Colon (tissue), 2 donors: ENCODE data around the gene COL6A3.

Source experiments
- FAIRE-seq: peaks from 2 replicates; lab custom pipeline; 2012; peaks lifted over from hg19 to GRCh38; lab: Jason Lieb, UNC
- donor health status: control.
- donor health status: control.

The COL6A3 gene

DNA sequence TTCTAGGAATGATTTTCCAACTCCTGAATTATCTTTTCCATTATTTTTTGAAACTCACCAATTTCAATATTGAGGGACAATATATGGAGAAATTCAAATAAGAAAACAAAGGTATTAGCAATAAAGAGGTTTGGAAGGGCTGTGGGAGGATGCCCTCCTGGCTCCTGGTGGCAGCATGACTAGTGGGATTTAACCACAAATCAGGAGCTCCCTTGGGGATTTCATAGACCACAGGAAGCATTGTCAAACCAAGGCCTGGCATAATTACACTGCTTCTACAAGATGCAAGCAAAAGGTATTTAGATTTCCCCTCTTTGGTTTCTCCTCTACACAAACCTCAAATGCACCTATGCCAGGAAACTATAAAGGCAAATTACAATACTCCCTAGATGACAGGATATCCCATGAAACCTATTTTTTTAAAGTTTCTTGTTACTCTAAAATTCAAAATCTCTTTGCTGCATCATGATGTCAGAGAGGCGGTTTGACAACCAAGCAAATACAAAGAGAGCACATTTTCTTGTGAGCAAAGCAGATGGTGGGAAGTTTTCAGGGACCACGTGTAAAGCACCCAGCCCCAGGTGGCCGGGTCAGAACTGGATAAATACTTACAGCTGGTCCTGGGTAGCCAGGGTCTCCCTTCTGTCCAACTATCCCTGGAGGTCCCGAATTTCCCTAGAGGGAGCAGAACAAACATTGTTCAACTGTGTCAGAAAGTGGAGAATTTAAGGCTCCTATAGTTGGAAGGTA, 67.9 kb downstream of the COL6A3 start:
- FAIRE-seq = no peak

DNA sequence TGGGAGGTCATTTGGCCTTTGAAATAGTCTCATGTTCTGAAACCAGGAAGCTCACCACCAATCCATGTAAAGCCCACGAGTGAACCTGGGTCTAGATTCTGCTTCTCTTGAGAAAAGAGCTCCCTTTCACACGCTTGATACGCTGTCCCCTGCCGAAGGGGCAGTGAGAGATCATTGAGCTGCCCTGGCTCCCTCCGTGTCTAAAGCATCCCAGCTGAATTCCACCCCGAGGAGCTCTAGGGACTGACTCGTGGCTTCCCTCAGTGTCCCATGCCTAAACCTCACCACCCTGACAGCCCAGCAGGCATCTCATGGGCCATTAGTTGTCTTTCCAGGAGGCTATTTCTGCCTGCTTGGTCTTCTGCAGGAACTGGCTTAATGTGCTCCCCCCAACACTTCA, 68.6 kb downstream of the COL6A3 start:
- FAIRE-seq = no peak

DNA sequence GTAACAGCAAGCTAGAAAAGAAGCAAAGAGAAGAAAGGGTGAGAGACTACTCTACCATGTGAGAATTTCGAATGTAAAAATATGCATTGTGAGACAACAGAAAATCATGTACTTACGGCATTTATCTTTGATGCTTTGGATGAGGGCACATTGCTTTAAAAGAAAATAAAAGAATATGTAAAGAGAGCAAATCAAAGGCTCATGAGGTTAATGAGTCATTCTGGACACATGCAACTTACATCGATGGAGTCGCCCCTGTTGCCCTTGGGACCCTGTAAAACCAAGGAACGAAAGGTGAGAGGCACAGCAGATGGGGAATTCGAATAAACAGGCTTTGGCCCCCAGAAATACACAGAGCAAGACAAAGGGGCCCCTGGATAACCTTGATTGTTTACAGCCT, 69.0 kb downstream of the COL6A3 start:
- no peak for FAIRE-seq

DNA sequence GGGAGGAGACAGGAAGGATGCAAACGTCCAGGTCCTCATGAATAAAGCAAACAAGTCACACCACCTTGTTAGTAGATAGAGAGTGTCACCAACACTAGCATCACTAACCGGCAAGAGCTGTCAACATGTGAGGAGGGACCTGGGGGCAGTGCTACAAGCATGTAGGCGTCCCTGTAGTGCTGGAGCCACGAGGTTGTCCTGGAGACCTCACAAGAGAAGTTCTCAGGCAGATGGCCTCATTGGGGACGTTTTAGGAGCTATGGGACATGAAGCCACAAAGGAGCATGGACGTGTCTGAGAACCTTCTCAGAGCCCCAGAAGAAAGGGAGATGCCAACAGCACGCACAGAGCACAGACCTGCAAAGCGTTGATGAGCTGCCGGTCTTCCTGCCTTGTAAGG, 70.0 kb downstream of the COL6A3 start:
- no peak for FAIRE-seq

DNA sequence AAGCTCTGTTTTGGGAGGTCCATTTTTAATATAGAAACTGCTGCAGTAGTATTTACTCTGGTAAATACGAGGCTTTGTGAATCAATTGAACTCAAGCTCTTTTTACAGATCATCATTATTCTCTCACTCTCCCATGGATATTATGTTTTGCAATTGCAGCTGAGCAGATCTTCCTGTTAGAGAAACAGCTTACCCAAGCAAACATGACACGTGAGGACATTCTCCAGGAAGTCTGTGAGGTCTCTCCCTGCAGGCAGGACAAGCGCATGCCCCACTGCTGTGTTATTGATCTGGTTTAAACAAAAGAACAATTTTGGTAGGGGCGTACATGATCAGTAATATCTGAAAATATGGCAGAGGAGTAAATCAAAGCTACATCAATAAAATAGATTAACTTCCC, 72.1 kb downstream of the COL6A3 start:
- FAIRE-seq = no peak

DNA sequence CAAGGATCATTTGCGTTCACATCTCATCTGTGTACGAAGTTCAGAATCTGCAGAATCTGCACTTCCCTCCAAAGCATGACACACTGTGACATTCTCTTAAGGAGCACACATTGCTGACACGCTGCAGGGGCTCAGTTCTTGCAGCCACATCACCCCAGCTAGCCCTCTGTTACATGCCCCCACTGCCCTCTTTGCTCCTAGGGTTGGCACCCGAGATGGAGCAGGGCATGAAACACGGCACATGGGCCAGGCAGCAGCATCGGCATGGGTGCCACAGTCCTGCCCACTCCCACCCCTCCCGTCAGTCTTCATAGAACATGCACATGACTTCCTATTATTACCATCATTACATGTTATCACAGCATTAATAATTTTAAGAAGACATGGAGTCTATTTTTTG, 76.4 kb downstream of the COL6A3 start:
- FAIRE-seq = no peak

DNA sequence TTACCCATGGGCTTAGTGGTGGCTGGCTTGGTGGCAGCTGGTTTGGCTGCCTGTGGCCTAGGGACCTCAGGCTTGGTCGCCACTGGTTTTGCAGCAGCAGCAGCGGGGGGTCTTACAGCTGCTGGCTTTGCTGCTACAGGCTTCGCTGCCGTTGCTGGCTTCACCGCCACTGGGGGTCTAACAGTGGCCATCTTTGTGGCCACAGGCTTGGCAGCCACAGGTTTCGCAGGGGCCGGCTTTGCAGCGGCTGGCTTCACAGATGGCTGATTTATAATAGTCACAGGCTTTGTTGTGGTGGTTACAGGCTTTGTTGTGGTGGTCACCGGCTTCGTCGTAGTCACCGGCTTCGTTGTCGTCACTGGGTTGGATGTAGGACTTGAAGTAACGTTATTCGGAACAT, 77.8 kb downstream of the COL6A3 start:
- FAIRE-seq = no peak

DNA sequence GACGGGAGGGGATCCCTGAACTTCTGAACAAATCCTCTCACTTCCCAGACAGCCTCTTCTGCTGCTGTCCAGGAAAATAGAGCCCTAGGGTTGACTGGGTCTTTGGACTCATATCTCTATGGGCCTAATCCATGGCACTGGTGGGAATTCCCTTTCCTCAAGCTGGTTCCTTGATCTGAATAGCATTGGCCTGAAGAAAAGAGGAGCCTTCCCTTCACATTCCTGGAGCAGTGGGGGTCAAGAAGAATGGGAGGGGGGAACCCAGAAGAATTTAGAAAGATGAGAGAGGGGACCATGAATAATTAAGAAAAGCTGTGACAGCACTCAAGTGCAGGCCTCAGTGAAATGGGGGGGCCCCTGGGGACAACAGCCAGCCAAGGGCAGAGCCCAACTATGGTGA, 80.2 kb downstream of the COL6A3 start:
- no peak for FAIRE-seq

DNA sequence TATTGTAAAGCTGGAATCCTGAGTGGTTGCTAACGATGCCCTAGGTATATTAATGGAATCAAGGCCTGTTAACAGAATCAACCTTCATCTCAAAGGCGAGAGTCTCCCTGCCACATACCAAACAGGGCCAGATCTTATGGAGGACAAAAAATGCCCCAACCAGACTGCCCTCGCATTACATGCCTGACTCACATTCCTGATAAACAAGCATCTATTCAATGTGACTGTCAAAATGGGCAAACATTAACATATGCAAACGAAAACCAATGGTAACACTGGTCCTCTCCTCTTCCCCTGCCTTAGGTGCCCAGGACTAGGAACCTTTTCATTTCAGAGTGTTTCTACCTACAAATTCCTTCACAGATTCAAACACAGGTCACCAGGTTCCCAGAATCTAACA, 83.4 kb downstream of the COL6A3 start:
- FAIRE-seq = no peak

DNA sequence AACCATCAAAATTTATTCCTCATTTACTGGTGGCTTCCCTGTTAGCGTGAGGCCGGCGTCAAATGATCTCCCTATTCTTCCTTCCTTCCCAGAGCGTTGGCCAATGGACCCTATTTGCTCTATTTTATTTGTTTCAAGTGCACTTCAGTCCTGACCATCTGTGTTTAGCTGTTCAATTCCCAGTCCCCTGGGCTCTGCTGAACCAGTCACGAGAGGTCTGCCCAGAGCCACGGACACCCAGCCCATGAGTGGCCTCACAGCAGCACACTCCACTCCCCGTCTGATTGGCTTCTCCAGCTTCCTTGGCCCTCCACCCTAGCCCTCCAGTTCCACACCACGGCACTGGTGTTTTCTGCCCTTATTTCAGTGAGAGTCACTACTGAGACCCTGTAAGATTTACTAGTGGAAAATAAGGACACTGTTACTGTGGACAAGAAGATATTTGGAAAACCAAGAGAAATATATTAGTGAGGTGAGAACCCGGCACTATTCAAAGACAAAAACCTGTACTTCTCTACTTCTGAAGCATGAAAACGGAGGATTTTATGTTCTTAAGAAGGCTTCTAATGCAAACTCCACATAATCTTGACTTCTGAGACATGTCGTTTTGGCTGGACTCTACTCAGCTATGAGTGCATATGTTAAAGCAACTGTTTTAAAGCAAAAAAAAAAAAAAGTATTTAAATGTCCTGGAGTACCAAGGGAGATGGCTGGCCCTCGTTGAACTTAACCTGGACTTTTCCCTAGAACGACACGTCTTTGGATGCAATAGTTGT, 86.6 kb downstream of the COL6A3 start:
- no peak for FAIRE-seq

DNA sequence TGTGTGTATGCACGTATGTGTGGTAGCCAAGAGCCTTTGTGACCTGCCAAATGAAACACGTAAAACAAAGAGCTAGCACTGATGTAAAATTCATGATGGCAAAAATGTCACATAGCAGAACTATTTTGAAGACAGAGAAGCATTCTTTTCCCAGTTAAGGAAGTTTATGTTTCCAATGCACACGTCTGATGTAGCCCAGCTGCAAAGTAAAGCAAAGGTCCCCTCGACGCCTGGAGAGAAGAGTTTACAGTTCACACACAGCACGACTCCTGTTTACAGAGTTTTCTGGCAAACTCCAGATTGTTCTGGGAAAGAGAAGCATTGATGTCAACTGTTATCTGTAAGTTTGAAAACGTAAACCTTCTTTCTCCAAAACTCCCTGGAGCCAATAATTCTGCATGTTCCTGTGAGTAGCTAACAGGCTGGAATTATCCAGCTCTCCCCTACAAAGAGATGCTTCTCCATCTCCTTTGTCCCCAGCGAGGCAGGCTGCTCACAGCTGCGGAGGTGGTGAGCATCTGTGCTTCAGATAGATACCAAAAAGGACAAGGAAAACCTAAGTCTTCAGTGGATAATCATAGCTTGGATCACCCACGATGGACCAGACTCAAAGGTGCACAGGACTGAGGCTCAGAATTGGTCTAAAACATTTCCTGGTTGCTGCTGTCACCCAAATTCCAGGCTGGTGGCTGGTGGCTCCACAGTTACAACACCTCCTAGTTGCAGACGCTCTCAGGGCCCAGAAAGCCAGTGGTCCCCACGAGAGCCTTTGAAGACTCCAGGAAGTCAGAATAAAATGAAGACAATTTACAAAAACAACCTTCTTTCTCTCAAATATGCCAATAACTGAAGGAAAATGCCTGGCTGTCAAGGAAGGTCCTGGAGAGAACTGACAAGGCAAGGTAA, 87.4 kb downstream of the COL6A3 start:
- FAIRE-seq = no peak

DNA sequence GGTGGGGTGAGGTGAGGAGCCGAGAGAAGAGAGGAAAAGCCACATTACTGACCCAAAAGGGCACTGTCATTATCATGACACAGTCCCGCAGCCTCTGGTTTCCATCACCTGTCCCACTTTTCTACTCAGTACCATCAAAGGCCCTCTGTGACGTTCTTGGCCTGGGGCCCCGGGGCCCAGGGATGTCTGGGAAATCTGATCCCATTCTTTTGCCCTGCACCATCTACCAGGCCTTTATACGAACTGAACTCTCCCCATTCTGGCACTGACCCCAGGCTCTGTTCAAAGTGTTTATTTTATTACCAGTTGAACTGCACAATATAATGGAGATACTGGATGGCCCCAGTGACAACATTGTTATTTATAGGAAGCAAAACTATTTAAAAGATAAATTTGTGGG, 89.1 kb downstream of the COL6A3 start:
- no peak for FAIRE-seq

DNA sequence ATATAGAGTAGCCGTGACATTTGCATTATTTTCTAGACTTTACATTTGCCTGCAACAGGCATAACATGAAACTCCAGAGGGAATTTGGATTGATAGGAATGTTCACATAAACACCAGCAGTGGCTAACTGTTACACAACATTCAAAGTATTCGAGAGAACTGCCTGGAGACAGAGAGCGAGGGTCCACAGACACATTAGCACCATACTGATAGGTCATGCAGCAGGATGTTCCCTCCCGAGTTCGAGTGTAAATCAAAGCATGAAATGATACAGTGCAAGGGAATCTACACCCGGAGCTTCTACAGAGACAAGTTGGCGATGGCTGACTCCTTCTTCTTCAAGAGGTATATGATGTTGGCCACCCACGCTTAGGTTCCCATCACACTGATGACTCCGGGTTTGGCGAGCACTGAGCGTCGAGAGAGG, 89.5 kb downstream of the COL6A3 start:
- FAIRE-seq = no peak

DNA sequence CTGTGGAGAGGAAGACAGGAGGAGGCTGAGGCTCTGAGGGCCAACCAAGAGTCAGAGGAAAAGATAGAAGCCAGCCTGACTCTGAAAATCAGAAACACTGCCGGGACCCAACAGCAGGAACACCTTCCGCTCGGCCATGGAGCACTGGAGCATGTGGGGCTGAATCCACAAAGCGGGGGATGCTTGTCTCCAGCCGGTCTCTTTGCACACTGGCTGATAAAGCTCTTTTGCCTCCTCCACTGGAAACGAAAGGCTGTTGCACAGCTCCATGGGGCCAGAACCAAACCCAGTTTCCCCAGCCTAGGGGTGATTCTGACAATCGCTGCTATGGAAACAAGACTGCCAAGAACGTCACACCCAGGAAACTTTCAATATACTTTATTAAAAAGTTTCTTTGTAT, 90.3 kb downstream of the COL6A3 start:
- no peak for FAIRE-seq

DNA sequence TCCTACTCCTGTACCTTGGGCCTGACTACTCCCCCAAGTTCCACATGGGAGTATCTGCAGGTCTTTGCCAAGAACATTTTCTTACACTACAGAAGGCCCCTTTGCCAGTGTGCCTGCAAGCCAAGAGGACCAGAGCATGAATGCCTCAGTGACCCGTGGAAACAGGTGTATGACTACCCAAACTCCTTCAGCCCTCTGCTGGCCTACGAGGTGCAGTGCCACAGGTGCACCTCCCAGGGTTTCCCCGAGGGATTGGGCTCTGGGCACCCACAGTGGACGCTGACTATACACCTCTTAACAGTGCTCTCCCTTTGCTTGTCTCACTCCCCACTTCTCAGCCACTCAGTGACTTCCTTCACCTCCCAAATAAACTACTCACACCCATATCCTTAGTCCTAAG, 91.4 kb downstream of the COL6A3 start:
- no peak for FAIRE-seq

DNA sequence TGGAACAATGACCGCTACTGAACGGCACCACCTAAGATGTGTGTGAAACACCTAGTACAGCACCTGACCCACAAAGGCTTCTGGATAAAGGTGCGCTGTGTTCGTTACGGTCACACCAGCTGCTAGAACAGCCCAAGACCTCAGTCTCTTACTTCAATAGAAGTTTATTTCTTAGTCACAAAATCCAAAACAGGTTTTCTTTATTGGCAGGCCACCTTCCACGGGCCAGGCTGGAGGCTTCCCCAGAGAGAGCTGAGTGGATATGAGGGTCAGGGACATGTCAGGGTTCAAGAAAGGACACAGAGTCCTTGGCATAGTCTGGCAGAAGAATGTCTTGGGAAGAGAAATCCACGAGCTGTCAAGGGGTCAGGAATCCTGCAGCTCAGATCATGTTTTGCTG, 92.2 kb downstream of the COL6A3 start:
- FAIRE-seq = no peak

DNA sequence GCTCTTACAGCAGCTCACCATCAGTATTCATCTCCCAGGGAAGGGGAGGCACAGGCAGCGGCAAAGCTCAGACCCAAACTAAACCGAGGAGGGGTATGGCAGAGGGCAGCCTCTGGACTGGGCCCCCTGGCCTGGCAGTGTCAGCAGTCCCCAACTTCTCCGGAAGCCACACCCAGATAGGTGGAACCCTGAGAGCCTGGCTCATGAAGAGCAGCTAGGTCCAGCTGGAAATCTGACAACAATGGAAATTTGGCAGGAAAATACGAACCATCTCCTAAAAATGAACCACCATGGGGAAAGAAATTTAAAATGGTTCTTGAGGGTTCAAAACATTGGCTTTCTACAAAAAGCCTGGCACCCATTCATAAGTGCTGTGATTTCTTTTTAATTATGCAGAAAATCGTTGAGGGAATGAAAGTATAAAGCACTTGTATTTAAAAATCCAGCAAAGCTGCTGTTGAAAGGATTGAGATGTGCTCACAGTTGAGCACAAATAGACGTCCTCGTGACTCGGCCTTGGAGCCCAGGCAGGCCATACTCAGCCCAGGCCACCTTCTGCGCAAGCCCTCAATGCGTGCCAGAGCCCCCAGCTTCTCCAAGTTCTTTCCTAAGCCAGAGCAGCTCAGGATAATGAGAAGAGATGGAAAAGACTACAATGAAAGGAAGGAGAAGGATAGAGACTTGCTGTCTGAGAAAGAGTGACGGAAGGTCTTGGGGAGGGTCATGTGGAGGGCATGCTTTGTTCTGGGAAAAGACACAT, 93.0 kb downstream of the COL6A3 start:
- FAIRE-seq = no peak

DNA sequence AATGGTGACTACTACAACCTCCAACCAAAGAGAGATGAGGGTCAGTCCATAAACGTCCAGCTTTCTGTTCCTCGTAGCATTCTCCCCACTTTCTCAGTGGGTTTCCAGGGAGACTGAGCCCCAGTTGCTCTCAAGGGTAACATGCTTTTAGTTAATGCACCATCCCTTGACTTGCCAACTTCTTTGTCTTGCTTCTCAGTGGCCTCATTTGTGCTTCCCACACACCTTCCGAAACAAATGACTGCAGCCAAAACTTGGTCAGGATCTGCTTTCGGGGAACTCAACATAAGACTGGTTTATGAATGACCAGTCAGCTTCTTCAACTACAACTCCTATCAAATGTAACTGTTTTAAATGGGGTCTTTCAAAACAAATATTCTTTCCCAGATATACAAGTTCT, 94.1 kb downstream of the COL6A3 start:
- no peak for FAIRE-seq

DNA sequence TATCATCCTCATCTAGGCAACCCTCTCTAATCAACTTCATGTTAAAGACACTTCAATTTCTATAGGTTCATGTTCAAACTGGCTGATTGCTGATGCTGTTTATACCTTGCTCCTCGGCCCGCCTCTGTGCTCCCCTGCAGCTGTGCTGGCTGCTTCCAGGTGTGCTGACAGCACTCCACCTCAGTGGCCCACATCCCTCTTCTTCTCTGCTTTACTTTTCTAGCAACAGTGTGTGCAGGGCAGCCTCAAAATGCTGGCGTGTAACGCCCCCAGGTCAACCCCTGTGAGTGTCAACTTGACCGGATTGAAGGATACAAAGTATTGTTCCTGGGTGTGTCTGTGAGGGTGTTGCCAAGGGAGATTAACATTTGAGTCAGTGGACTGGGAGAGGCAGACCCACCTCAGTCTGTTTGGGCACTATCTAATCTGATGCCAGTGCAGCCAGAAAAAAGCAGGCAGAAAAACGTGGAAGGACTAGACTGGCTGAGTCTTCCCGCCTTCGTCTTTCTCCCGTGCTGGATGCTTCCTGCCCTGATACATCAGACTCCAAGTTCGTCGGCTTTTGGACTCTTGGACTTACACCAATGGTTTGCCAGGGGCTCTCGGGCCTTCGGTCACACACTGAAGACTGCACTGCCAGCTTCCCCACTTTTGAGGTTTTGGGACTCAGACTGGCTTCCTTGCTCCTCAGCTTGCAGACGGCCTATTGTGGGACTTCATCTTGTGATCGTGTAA, 94.7 kb downstream of the COL6A3 start:
- no peak for FAIRE-seq

DNA sequence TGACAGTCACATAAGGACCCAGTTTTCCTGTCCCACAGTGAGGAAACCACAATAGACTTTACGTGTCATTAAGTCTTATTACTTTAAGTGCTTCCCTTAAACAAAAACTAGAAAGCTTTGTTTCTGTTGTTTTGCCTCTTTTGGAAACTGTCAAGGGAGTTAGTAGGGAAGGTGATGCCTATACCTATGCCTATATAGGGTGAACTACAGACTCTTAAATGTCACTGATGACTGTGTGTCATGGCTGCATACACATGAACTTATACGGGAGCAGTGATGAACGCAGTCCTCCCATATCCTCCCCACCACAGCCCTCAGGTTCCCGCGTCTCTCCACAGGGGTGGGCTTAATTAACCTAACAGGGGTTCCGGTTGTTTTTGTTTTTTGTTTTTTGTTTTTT, 97.6 kb downstream of the COL6A3 start:
- FAIRE-seq = no peak

DNA sequence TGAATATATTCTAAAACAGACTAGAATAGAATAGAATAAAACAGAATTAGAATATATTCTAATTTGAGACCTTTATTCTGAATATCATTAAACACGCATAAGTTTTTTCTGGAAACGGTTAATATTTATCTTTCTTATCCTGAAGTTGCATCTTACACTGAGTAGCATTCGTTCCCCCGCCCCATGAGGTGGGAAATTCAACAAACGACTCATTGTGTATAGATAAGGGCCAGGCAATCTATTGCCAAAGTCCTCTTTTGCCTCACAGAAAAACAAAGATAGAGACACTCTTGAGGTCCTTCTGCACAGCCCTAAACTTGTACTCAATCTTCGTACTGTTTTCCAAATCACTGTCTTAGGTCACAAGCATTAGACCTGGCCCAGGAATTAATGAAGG, 98.1 kb downstream of the COL6A3 start:
- no peak for FAIRE-seq
